ENCODE data around the gene PGLYRP2. TPM values are rescaled to one million over a fixed set of nuclear protein-coding genes. Genes with fewer than 3 reads are reported as not detected.

PGLYRP2 gene
- total RNA-seq, 1 donor from 2014 or later = not detected

DNA sequence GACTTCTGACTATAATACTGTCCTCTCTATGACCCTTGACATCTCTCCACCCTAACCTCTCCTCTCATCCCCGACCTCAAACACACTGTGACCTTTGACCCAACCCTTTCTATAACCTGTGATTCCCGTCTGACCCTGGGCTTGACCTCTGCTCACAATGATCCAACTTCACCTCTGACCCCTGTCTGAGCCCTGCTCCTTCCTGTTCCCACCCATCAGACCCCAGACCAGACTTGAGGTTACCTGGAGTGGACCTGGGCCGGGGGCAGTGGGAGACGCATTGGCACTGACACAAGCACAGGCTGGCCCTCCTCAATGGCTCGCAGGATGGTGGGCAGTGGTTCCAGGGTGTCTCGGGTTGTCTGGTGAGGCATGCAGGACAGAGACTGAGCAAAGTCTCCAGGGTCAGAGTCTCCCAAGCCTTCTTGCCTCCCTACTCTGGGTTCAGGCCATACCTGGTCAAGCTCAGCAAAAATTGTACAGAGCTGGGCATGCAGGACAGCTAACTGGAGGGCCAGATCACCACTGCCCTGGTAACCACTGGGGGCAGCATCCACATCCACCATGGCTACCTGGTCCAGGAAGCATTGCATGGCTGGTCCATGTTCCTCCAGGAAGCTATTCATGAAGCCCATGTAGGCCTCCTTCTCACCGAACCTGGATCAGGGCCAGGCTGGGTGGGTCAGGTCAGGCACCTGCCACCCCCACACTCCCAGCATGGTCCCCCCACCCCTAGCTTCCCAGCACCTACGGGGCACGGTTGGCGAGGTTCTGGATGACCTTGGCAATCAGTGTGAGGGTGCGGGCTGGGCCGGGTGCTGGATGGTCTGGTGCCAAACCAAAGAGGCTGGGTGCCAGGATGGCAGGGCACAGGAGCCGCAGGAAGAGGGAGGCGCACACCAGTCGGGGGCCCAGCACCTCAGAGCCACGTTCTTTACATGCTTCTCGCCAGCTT, 25.1 kb downstream of the PGLYRP2 start:
- Mint-ChIP-seq H3K4me1 (ENCODE audit: low read depth, unreplicated experiment) (no peaks in the 10 kb centered on the region), H3K9me3 (ENCODE audit: unreplicated experiment) (peaks cover 5% of the 10 kb centered on the region), H3K4me3 (ENCODE audit: unreplicated experiment) (no peak overlapping the region), H3K27ac (ENCODE audit: unreplicated experiment) (peak overlapping the region; percentile 6), H3K27me3 (ENCODE audit: low read depth, unreplicated experiment) (peaks cover 48% of the 10 kb centered on the region), H3K36me3 (ENCODE audit: low read depth, unreplicated experiment) (peaks cover 2% of the 10 kb centered on the region)
- FAIRE-seq (no peak), DNase-seq (ENCODE audit: low read depth) (no peak)
- H3K79me2 ChIP-seq (ENCODE audit: insufficient read depth, low read length) = no peaks in the 10 kb centered on the region
- H3K4me2 ChIP-seq (ENCODE audit: low read length) = no peak overlapping the region
- no peak overlapping the region for H3K4me3 ChIP-seq (ENCODE audit: insufficient read depth, low read depth, low read length)
- peaks cover 6% of the 10 kb centered on the region for H3K4me1 ChIP-seq (ENCODE audit: insufficient read depth, low read length)
- no peak overlapping the region for H3K27ac ChIP-seq (ENCODE audit: low read depth, low read length)
- no peaks in the 10 kb centered on the region for H3K36me3 ChIP-seq (ENCODE audit: insufficient read depth, low read length)
- no peaks in the 10 kb centered on the region for H4K20me1 ChIP-seq (ENCODE audit: insufficient read depth, low read length)
- H3K9ac ChIP-seq (ENCODE audit: low read length) = no peak overlapping the region
- H3K27me3 ChIP-seq (ENCODE audit: insufficient read depth, low read length) = peaks cover 17% of the 10 kb centered on the region
- no peak overlapping the region for H2AFZ ChIP-seq (ENCODE audit: low read depth, low read length)
- H3K9me3 ChIP-seq (ENCODE audit: insufficient read depth, low read depth, low read length) = no peaks in the 10 kb centered on the region
- TF ChIP-seq, protein P1, sequence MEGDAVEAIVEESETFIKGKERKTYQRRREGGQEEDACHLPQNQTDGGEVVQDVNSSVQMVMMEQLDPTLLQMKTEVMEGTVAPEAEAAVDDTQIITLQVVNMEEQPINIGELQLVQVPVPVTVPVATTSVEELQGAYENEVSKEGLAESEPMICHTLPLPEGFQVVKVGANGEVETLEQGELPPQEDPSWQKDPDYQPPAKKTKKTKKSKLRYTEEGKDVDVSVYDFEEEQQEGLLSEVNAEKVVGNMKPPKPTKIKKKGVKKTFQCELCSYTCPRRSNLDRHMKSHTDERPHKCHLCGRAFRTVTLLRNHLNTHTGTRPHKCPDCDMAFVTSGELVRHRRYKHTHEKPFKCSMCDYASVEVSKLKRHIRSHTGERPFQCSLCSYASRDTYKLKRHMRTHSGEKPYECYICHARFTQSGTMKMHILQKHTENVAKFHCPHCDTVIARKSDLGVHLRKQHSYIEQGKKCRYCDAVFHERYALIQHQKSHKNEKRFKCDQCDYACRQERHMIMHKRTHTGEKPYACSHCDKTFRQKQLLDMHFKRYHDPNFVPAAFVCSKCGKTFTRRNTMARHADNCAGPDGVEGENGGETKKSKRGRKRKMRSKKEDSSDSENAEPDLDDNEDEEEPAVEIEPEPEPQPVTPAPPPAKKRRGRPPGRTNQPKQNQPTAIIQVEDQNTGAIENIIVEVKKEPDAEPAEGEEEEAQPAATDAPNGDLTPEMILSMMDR (IDR thresholded peaks at IDR 0.05; ENCODE audit: insufficient read depth, low read depth, low read length) = peak; percentile 17
- TF ChIP-seq EZH2 (IDR thresholded peaks at IDR 0.05; ENCODE audit: insufficient read depth, low read length) = no peak

DNA sequence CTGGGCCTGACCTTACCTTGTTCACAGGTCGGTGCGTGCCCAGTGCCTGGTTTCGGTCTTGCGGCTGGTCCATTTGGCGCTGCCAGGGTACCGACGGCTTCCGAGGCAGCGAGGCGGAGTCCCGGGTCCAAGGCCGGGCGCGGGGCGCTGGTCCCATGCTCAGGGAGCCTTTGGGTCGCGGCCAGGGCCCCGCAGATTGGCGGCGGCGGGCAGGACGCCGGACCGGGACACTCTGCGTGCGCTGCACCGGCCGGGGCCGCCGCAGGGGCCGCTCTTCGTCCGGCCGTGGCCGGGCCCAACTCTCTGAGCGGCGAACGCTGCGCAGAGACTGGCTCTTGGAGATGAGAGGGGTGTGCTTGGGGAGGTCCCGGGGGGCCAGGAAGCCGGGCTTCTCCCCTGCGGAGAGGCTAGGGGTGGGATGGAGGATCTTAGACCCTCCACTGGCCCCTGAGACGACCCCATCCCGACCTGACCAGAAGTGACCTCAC, 26.2 kb downstream of the PGLYRP2 start:
- FAIRE-seq (no peak), DNase-seq (ENCODE audit: low read depth) (no peak)
- Histone ChIP-seq H3K4me1 (ENCODE audit: insufficient read depth, low read length) (peaks cover 6% of the 10 kb centered on the region), H4K20me1 (ENCODE audit: insufficient read depth, low read length) (no peaks in the 10 kb centered on the region), H3K9ac (ENCODE audit: low read length) (peak overlapping the region; percentile 27), H3K27me3 (ENCODE audit: insufficient read depth, low read length) (peaks cover 17% of the 10 kb centered on the region), H3K79me2 (ENCODE audit: insufficient read depth, low read length) (no peaks in the 10 kb centered on the region), H3K27ac (ENCODE audit: low read depth, low read length) (no peak overlapping the region), H3K4me2 (ENCODE audit: low read length) (peak overlapping the region; percentile 85), H2AFZ (ENCODE audit: low read depth, low read length) (peak overlapping the region; percentile 89), H3K4me3 (ENCODE audit: insufficient read depth, low read depth, low read length) (peak overlapping the region; percentile 24), H3K36me3 (ENCODE audit: insufficient read depth, low read length) (no peaks in the 10 kb centered on the region), H3K9me3 (ENCODE audit: insufficient read depth, low read depth, low read length) (no peaks in the 10 kb centered on the region)
- TF ChIP-seq, protein P1 (IDR thresholded peaks at IDR 0.05; ENCODE audit: insufficient read depth, low read depth, low read length) = no peak
- no peak for TF ChIP-seq EZH2 (IDR thresholded peaks at IDR 0.05; ENCODE audit: insufficient read depth, low read length)
- Mint-ChIP-seq H3K27ac (ENCODE audit: unreplicated experiment) (no peak overlapping the region), H3K9me3 (ENCODE audit: unreplicated experiment) (peaks cover 5% of the 10 kb centered on the region), H3K4me1 (ENCODE audit: low read depth, unreplicated experiment) (no peaks in the 10 kb centered on the region), H3K27me3 (ENCODE audit: low read depth, unreplicated experiment) (peaks cover 46% of the 10 kb centered on the region), H3K36me3 (ENCODE audit: low read depth, unreplicated experiment) (peaks cover 3% of the 10 kb centered on the region), H3K4me3 (ENCODE audit: unreplicated experiment) (no peak overlapping the region)
